Measurements from ENCODE around the gene NOL6. TPM values are rescaled to one million over a fixed set of nuclear protein-coding genes. Genes with fewer than 3 reads are reported as not detected.

The NOL6 gene
- polyA plus RNA-seq, 2 of the 4 experiments (the other 2 are of a cell fraction) = 49.5 to 52.0 TPM

DNA sequence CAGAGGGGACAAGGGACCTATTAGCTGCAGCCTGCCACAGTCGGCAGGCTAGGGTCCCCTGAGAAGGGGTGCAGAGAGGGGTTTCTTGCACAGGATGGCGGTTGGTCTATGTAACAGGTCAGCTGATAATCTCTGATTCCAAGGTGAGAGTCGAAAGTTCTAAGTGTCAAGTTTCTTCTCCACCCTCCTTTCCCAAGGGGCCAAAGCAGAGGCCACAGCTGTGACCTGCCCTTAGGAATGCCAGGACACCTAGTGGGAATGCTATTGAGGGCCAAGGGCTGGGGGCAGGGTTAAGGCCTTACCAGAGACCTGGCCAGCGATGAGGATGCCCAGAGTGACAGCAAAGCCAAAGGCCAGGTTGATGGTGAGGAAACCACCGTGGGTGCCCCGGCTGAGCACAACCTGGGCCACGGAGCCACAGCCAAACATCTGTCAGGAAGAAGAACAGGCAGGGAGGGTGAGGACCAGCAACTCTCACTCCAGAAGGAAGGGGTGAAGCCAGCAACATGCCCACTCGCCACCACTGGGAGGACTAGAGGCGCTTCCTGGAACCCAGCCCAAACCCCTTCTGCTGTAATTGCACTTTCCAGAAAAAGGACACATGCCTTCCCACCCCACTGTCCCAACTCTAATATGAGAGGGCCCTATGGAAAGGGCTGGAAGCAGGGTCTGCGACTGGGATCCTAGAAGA lies 30.1 kb downstream of the NOL6 start:
- Histone ChIP-seq H3K4me2 (peak overlapping the region; percentile 49), H3K9me3 (no peaks in the 10 kb centered on the region), H3K4me3 (no peak overlapping the region), H3K27ac (peak overlapping the region in 1 of 2 experiments; percentile 63; a peak in 4 of 6 replicates), H3K4me1 (peaks cover 59% of the 10 kb centered on the region)
- ChIA-PET POLR2A (interaction anchor here (0.6 to 0.7 kb wide), 2 partner anchors 34 to 113 kb away, joined by 3 to 5 read pairs; no protein-coding TSS in a partner anchor), CTCF (interaction anchor here (0.7 to 41.9 kb wide), 5 partner anchors 9 to 328 kb away, joined by 3 to 834 read pairs (median 28); partner anchors contain the start of genes AQP3 and NOL6)
- FAIRE-seq (no peak), DNase-seq (ENCODE audit: low read depth in 1 of 2, low spot score in 1 of 2) (no peak), ATAC-seq (no peak)
- TF ChIP-seq POLR2A (IDR thresholded peaks at IDR 0.05; ENCODE audit: low read length) = no peak
- TF ChIP-seq HOXA7 (CRISPR knock-in tag; IDR thresholded peaks at IDR 0.05) = no peak
- no peak for TF ChIP-seq ZNF302 (CRISPR knock-in tag; IDR thresholded peaks at IDR 0.05)
- TF ChIP-seq RFX5 (IDR thresholded peaks at IDR 0.05) = no peak
- TF ChIP-seq MAZ (IDR thresholded peaks at IDR 0.05; ENCODE audit: borderline replicate concordance, low read depth, low read length) = no peak
- TF ChIP-seq, protein P1, sequence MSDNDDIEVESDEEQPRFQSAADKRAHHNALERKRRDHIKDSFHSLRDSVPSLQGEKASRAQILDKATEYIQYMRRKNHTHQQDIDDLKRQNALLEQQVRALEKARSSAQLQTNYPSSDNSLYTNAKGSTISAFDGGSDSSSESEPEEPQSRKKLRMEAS (IDR thresholded peaks at IDR 0.05) = no peak
- TF ChIP-seq EP300 (IDR thresholded peaks at IDR 0.05) = no peak
- WGBS (ENCODE audit: missing lambda C conversion rate) = 84% methylated on average over 10 of the region's 10 CpGs

- ChIA-PET POLR2A (interaction anchor here (0.6 kb wide), 1 partner anchor 35 kb away, joined by 3 read pairs; no protein-coding TSS in a partner anchor), CTCF (interaction anchor here (1.2 to 41.9 kb wide), 4 partner anchors 10 to 28 kb away, joined by 3 to 834 read pairs (median 18); partner anchors contain the start of genes AQP3 and NOL6)
- Histone ChIP-seq H3K27ac (peak overlapping the region; percentile 32 to 63; a peak in 4 of 6 replicates), H3K4me3 (no peak overlapping the region), H3K4me1 (peaks cover 59% of the 10 kb centered on the region), H3K9me3 (no peaks in the 10 kb centered on the region), H3K4me2 (peak overlapping the region; percentile 49)
- peak in 1 of 2 experiments; percentile 43 for DNase-seq (ENCODE audit: low read depth in 1 of 2, low spot score in 1 of 2)
- no peak for FAIRE-seq
- TF ChIP-seq EHF (CRISPR knock-in tag; IDR thresholded peaks at IDR 0.05) (no peak), CEBPB (IDR thresholded peaks at IDR 0.05) (0 out of 4 replicates have a peak, but pooled peaks of 1 of the 2 experiments have one; percentile 25), FOSL2 (IDR thresholded peaks at IDR 0.05) (no peak), FOSL2 (CRISPR knock-in tag; IDR thresholded peaks at IDR 0.05) (peak; percentile 44)
- whole genome bisulfite sequencing (ENCODE audit: missing lambda C conversion rate) = 58% methylated on average over 9 of the region's 9 CpGs
- ATAC-seq = no peak
Observed at GRCh38 chr9:33443047-33443446, 30.7 kb downstream of the NOL6 start.

- Histone ChIP-seq H3K4me1 (peaks cover 53% of the 10 kb centered on the region), H3K4me2 (0 out of 3 replicates have a peak overlapping the region, but pooled peaks have one; percentile 49), H3K27ac (peak overlapping the region; percentile 32 to 63; a peak in 4 of 6 replicates), H3K9me3 (no peaks in the 10 kb centered on the region), H3K4me3 (no peak overlapping the region)
- CTCF ChIA-PET = interaction anchor here (0.6 to 41.9 kb wide), 8 partner anchors 9 to 178 kb away, joined by 3 to 834 read pairs (median 4); partner anchors contain the start of genes AQP3, BAG1, CHMP5 and NOL6
- ATAC-seq = no peak
- TF ChIP-seq FOSB (CRISPR knock-in tag; IDR thresholded peaks at IDR 0.05) (no peak), RFX5 (IDR thresholded peaks at IDR 0.05) (no peak), EHF (CRISPR knock-in tag; IDR thresholded peaks at IDR 0.05) (no peak), MAZ (IDR thresholded peaks at IDR 0.05; ENCODE audit: borderline replicate concordance, low read depth, low read length) (no peak), KDM5A (IDR thresholded peaks at IDR 0.05) (no peak), KDM1A (IDR thresholded peaks at IDR 0.05; ENCODE audit: low read depth) (no peak)
- TF ChIP-seq, protein P2, sequence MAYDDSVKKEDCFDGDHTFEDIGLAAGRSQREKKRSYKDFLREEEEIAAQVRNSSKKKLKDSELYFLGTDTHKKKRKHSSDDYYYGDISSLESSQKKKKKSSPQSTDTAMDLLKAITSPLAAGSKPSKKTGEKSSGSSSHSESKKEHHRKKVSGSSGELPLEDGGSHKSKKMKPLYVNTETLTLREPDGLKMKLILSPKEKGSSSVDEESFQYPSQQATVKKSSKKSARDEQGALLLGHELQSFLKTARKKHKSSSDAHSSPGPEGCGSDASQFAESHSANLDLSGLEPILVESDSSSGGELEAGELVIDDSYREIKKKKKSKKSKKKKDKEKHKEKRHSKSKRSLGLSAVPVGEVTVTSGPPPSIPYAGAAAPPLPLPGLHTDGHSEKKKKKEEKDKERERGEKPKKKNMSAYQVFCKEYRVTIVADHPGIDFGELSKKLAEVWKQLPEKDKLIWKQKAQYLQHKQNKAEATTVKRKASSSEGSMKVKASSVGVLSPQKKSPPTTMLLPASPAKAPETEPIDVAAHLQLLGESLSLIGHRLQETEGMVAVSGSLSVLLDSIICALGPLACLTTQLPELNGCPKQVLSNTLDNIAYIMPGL (CRISPR knock-in tag; IDR thresholded peaks at IDR 0.05; ENCODE audit: borderline replicate concordance) = no peak
- no peak for FAIRE-seq
- 90% methylated on average over 14 of the region's 15 CpGs for WGBS (ENCODE audit: missing lambda C conversion rate)
- POLR2A ChIA-PET = no interaction called here
- no peak for DNase-seq (ENCODE audit: low read depth in 1 of 2, low spot score in 1 of 2)
Observed at GRCh38 chr9:33442125-33442524, 31.6 kb downstream of the NOL6 start.

GRCh38 chr9:33440609-33441008 lies 33.1 kb downstream of the NOL6 start:
- H3K27ac ChIP-seq = peak overlapping the region in 1 of 2 experiments; percentile 51; a peak in 2 of 6 replicates
- no peak for TF ChIP-seq MYC (IDR thresholded peaks at IDR 0.05; ENCODE audit: borderline replicate concordance, low read length)
- TF ChIP-seq, protein P3, sequence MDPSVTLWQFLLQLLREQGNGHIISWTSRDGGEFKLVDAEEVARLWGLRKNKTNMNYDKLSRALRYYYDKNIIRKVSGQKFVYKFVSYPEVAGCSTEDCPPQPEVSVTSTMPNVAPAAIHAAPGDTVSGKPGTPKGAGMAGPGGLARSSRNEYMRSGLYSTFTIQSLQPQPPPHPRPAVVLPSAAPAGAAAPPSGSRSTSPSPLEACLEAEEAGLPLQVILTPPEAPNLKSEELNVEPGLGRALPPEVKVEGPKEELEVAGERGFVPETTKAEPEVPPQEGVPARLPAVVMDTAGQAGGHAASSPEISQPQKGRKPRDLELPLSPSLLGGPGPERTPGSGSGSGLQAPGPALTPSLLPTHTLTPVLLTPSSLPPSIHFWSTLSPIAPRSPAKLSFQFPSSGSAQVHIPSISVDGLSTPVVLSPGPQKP (IDR thresholded peaks at IDR 0.05; ENCODE audit: low read depth, low read length) = no peak
- TF ChIP-seq CEBPB (IDR thresholded peaks at IDR 0.05) = no peak
- TF ChIP-seq, protein P2 (CRISPR knock-in tag; IDR thresholded peaks at IDR 0.05; ENCODE audit: borderline replicate concordance) = no peak
- TF ChIP-seq, protein P4, sequence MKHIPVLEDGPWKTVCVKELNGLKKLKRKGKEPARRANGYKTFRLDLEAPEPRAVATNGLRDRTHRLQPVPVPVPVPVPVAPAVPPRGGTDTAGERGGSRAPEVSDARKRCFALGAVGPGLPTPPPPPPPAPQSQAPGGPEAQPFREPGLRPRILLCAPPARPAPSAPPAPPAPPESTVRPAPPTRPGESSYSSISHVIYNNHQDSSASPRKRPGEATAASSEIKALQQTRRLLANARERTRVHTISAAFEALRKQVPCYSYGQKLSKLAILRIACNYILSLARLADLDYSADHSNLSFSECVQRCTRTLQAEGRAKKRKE (CRISPR knock-in tag; IDR thresholded peaks at IDR 0.05; ENCODE audit: low read depth) = no peak
- TF ChIP-seq HOXB13 (CRISPR knock-in tag; IDR thresholded peaks at IDR 0.05; ENCODE audit: low read depth) = no peak
- TF ChIP-seq FOSB (CRISPR knock-in tag; IDR thresholded peaks at IDR 0.05) = no peak
- TF ChIP-seq JUNB (IDR thresholded peaks at IDR 0.05) = no peak
- ATAC-seq (no peak), FAIRE-seq (no peak), DNase-seq (ENCODE audit: low read depth in 1 of 2, low spot score in 1 of 2) (no peak)
- ChIA-PET POLR2A (no interaction called here), CTCF (interaction anchor here (1.0 to 41.9 kb wide), 4 partner anchors 22 to 49 kb away, joined by 3 to 834 read pairs (median 16); partner anchors contain the start of genes AQP3 and NOL6)
- peaks cover 54% of the 10 kb centered on the region for H3K4me1 ChIP-seq
- H3K4me3 ChIP-seq = no peak overlapping the region
- H3K4me2 ChIP-seq = no peak overlapping the region
- 93% methylated on average over 1 of the region's 1 CpG for WGBS (ENCODE audit: missing lambda C conversion rate)
- H3K9me3 ChIP-seq = no peaks in the 10 kb centered on the region
